HG03354 (cell line): ENCODE measurements around the gene CTSG.
A peak's percentile ranks its signal among the peaks of the same experiment; 100 is the strongest.
"Not testable (repeated sequence)": the region's sequence is repeated elsewhere in the genome, so short reads cannot be mapped to it uniquely, and the experiment has no call there.

Experiments used
- ATAC-seq: cut with Tn5 transposase; IDR thresholded peaks from one replicate; pipeline ENCODE4 v1.9.1; 2021; ENCODE audit warnings: mild to moderate bottlenecking; ENCODE audit not compliant: unreplicated experiment, poor library complexity, severe bottlenecking

The CTSG gene

GRCh38 chr14:24556756-24557155 is 19.3 kb downstream of the CTSG start:
- ATAC-seq = no peak

- ATAC-seq = not testable (repeated sequence)
These were observed 27.0 kb downstream of the CTSG start for GRCh38 chr14:24549064-24549463.

DNA sequence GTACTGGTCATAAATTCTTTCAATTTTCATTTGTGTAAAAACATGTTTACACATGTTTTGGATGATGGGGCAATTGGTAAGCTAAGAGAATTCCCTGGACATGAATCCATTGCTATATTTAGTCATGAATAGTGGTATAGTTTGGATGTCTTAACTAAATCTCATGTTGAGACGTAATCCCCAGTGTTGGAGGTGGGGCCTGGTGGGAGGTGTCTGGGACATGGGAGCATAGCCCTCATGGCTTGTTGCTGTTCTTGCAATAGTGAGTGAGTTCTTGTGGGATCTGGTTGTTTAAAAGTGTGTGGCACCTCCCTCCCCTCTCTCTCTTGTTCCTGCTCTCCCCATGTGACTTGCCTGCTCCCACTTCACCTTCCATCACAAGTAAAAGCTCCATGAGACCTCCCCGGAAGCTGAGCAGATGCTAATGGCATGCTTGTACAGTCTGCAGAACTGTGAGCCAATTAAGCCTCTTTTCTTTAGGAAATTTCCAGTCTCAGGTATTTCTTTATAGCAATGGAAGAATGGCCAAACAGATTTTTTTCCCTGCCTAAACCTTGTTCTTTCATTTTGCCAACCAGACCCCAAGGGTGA is 33.6 kb downstream of the CTSG start:
- no peak for ATAC-seq

GRCh38 chr14:24535737-24536136 is 40.3 kb downstream of the CTSG start:
- ATAC-seq = peak; percentile 58

DNA sequence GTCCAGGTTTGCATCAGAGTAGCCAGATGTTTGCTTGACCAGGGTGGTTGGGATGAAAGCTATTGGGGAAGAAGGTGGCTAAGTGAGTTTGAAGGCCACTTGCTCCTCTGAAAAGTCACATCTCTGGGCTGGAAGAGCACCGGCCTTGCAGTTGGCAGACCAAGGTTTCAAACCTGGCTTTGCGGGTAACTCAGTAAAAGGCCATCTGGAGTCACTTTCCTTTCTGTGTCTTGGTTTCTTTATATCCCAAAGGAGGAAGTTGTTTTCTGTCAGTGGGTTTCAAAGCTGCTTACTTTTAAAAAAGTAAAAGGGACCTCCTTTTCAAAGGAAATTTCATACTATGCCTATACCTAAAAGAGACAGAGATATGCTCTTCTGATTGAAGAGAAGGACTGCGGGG is 41.8 kb downstream of the CTSG start:
- no peak for ATAC-seq

DNA sequence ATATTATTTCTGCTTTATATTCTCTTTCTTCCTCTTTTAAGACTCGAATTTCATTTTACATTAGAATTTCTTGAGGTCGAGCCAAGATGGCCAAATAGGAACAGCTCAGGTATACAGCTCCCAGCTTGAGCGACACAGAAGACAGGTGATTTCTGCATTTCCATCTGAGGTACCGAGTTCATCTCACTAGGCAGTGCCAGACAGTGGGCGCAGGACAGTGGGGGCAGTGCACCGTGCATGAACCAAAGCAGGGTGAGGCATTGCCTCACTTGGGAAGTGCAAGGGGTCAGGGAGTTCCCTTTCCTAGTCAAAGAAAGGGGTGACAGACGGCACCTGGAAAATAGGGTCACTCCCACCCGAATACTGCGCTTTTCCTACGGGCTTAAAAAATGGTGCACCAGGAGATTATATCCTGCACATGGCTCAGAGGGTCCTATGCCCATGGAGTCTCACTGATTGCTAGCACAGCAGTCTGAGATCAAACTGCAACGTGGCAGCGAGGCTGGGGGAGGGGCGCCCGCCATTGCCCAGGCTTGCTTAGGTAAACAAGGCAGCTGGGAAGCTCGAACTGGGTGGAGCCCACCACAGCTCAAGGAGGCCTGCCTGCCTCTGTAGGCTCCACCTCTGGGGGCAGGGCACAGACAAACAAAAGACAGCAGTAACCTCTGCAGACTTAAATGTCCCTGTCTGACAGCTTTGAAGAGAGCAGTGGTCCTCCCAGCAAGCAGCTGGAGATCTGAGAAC is 50.0 kb downstream of the CTSG start:
- not testable (repeated sequence) for ATAC-seq
